ENCODE measurements around the gene SMYD5.

Gene SMYD5

GRCh38 chr2:73237168-73237567, 23.1 kb downstream of the SMYD5 start:
- TF ChIP-seq CTCF (conservative IDR thresholded peaks at IDR 0.05): no peak
- no peak overlapping the region for H3K27ac ChIP-seq

- H3K27ac ChIP-seq: no peak overlapping the region
- no peak for TF ChIP-seq CTCF (conservative IDR thresholded peaks at IDR 0.05)
Measured at GRCh38 chr2:73238149-73238548, 24.1 kb downstream of the SMYD5 start.

- no peak overlapping the region for H3K27ac ChIP-seq
- no peak for TF ChIP-seq CTCF (conservative IDR thresholded peaks at IDR 0.05)
Measured at GRCh38 chr2:73238976-73239375, 24.9 kb downstream of the SMYD5 start.

GRCh38 chr2:73239776-73240175, 25.7 kb downstream of the SMYD5 start:
- H3K27ac ChIP-seq: no peak overlapping the region
- TF ChIP-seq CTCF (conservative IDR thresholded peaks at IDR 0.05): no peak

- no peak overlapping the region for H3K27ac ChIP-seq
- TF ChIP-seq CTCF (conservative IDR thresholded peaks at IDR 0.05): no peak
Measured at GRCh38 chr2:73243884-73244570, 30.0 kb downstream of the SMYD5 start.

- no peak overlapping the region for H3K27ac ChIP-seq
- no peak for TF ChIP-seq CTCF (conservative IDR thresholded peaks at IDR 0.05)
Measured at GRCh38 chr2:73244580-73244979, 30.5 kb downstream of the SMYD5 start.

- H3K27ac ChIP-seq: no peak overlapping the region
- no peak for TF ChIP-seq CTCF (conservative IDR thresholded peaks at IDR 0.05)
Measured at GRCh38 chr2:73246850-73247249, 32.8 kb downstream of the SMYD5 start.

Measured in VCaP (cell line).